NCI-H1694 (cell line): ENCODE data around the gene CCDC134.
"Not testable (repeated sequence)": the region's sequence is repeated elsewhere in the genome, so short reads cannot be mapped to it uniquely, and the experiment has no call there.

Source experiments
- DNase-seq: peaks from one replicate; lab custom pipeline; 2025; lab: John Stamatoyannopoulos, UW

CCDC134 gene

GRCh38 chr22:41844513-41844912 lies 44.0 kb downstream of the CCDC134 start:
- DNase-seq: no peak

GRCh38 chr22:41845380-41846267 lies 45.1 kb downstream of the CCDC134 start:
- DNase-seq: no peak

GRCh38 chr22:41846268-41846987 lies 45.9 kb downstream of the CCDC134 start:
- DNase-seq: no peak

GRCh38 chr22:41847300-41847699 lies 46.8 kb downstream of the CCDC134 start:
- no peak for DNase-seq

GRCh38 chr22:41848468-41848867 lies 48.0 kb downstream of the CCDC134 start:
- DNase-seq: no peak

GRCh38 chr22:41856469-41856868 lies 56.0 kb downstream of the CCDC134 start:
- DNase-seq: no peak

- peak; percentile 29 for DNase-seq
Observed at GRCh38 chr22:41857155-41857859, 56.8 kb downstream of the CCDC134 start.

- no peak for DNase-seq
Observed at GRCh38 chr22:41857860-41858199, 57.4 kb downstream of the CCDC134 start.

- no peak for DNase-seq
Observed at GRCh38 chr22:41862160-41862529, 61.7 kb downstream of the CCDC134 start.

GRCh38 chr22:41862530-41863266 lies 62.2 kb downstream of the CCDC134 start:
- DNase-seq: peak; percentile 29

- no peak for DNase-seq
Observed at GRCh38 chr22:41863472-41863871, 63.0 kb downstream of the CCDC134 start.

- DNase-seq: no peak
Observed at GRCh38 chr22:41868556-41868955, 68.1 kb downstream of the CCDC134 start.

GRCh38 chr22:41870081-41870480 lies 69.6 kb downstream of the CCDC134 start:
- not testable (repeated sequence) for DNase-seq

- no peak for DNase-seq
Observed at GRCh38 chr22:41870786-41871185, 70.3 kb downstream of the CCDC134 start.

GRCh38 chr22:41873391-41873790 lies 72.9 kb downstream of the CCDC134 start:
- DNase-seq: no peak

- no peak for DNase-seq
Observed at GRCh38 chr22:41874090-41874489, 73.6 kb downstream of the CCDC134 start.

GRCh38 chr22:41875531-41876270 lies 75.2 kb downstream of the CCDC134 start:
- no peak for DNase-seq
